ENCODE measurements around the gene CEP192.
"Not testable (repeated sequence)": the region's sequence is repeated elsewhere in the genome, so short reads cannot be mapped to it uniquely, and the experiment has no call there.

Gene CEP192

DNA sequence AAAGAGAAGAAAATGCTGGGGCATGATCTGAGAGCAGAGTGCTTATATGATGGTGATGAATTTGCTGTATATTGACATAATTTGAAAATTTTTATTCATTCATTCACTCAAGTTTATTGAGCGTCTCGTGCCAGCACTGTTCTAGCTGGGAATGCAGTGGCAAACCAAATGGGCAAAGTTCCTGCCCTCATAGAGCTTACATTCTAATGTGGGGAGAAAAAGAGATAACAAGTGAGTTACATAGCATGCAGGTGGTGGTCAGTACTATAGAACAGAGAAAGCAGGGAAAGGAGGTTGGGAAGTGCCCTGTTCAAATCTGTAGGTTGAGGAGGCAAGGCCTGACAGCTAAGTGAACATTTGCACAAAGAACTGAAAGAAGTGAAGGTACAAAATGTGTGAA is 4.3 kb downstream of the CEP192 start:
- DNase-seq: no peak

- no peak for DNase-seq
Observed at GRCh38 chr18:12995952-12996477, 4.9 kb downstream of the CEP192 start.

DNA sequence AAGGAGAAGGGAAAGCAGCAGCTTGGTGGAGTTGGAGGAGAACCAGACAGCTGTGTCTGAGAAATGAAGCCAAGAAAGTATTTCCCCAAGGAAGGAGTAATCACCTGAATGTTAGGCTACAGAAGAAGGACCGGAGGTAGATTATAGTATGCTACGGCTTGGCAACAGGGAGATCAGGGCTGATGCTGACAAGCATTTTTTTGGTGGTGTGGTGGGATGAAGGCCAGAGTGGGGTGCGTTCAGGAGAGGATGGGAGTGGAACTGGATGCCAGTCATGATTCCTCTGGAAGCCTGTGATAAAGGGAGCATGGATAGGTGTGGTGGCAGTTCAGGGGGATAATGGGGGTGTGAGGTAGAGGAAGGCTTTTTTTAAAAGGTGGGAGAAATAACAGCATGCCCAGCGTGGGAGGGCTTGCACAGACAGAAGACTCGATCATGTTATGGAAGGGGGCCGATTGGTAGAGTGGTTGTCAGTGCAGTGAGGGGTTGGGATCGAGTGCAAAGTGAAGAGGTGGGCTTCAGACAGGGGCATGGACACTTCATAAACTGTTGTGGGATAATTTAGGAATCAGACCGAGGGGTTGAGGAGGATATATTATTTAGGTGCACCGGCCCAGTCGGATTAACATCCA is 5.6 kb downstream of the CEP192 start:
- DNase-seq: no peak

- DNase-seq: not testable (repeated sequence)
Observed at GRCh38 chr18:12997330-12997729, 6.2 kb downstream of the CEP192 start.

- DNase-seq: no peak
Observed at GRCh38 chr18:12998332-12999060, 7.3 kb downstream of the CEP192 start.

DNA sequence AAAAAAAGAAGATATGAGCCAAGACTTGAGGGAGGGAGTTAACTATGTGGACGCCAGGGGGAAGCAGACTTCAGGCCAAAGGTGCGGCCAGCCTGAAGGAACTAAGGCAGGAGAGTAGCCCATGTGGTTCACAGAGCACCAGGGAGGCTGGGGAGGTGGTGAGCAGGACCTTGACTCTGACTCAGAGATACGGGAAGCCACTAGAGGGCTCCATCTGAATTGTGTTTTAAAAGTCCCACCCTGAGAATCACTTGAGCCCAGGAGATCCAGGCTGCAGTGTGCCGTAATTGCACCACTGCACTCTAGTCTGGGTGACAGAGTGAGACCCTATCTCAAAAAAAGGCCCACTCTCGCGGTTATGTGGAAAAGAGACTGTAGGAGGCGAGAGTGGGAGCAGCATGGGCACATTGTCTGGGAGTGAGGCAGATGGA is 12.3 kb downstream of the CEP192 start:
- DNase-seq: no peak

DNA sequence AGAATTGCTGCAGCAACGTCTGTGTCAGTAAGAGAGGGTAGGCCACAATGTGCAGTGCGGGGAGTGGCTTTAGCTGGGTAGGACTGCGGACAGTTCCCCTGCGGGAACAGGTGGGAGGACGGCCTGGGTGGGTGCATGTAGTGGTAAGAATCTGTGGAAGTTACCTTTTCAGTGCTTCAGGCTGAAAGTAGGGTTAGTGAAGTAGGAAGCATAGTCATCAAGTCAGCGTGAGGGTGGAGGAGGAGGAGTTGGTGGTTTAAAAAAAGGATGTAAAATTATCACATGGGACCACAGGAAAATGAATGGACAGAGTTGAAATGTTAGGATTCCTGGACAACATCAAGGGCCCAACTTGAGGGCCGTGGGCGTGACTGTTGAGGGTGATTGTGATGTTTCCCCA is 13.2 kb downstream of the CEP192 start:
- DNase-seq: no peak

DNA sequence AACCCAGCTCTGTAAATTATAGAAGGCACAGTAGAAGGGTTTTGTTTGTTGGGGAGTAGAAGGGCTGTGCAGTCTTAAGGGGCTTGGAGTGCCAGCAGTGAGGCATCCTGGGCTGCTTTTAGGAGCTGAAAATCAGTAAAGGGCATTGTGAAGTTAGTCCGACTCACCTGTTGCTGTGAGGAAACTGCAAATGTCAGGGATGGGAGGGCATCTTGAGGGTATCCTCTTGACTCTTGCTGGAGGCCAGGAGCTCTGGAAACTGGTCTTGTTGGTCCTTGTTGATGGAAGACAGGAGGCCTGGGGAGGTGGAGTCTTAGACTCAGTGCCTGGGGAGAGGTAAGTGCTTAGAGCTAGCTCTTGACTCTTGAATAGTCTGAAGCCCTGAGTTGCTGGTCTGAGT is 14.1 kb downstream of the CEP192 start:
- DNase-seq: no peak

- no peak for DNase-seq
Observed at GRCh38 chr18:13006531-13007247, 15.5 kb downstream of the CEP192 start.

DNA sequence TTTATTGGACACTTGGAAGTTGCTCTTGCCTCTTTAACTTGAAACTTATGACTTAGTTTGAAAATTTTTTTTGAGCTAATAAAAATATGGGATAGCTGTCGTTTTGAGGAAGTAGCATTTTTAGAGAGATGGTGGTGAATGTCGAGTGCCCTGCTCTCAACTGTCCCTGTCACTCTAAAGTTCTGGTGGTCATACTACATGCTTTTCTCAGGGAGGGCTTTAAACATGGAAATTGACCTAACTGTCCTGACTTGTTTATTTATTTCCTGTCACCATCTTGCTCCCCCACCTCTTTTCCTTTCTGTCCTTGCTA is 16.0 kb downstream of the CEP192 start:
- no peak for DNase-seq

DNA sequence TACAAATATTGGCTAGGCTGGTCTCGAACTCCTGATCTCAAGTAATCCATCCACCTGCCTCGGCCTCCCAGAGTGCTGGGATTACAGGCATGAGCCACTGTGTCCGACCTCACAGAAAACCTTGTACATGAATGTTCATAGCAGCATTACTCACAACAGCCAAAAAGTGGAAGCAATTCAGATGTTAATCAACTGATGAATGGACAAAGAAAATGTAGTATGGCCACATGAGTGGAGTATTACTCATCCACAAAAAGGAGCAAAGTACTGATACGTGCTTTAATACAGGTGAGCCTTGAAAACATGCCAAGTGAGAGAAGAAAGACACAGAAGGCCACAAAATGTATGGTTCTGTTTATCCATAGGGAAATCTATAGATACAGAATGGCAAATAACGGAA is 20.6 kb downstream of the CEP192 start:
- DNase-seq: no peak

DNA sequence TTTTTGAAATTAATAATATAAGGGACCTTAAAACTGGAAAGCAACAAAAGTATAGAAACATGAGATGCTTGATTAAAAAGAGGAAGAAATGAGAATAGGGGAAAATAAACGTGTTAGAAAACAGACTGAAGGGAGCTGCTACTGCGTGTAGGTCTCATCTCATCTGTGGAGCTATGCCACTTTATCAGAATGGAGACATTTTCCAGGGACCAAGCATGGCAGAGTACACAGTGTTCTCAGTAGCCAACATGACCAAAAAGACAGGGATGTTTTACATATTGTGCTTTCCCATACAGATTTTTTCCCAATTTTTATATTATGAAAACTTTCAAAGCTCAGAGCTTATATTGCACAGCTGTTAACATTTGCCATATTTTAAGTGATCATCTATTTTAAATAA is 23.1 kb downstream of the CEP192 start:
- DNase-seq: no peak

GRCh38 chr18:13014818-13015217 is 23.7 kb downstream of the CEP192 start:
- no peak for DNase-seq

GRCh38 chr18:13017247-13017875 is 26.2 kb downstream of the CEP192 start:
- no peak for DNase-seq

GRCh38 chr18:13018374-13018773 is 27.2 kb downstream of the CEP192 start:
- no peak for DNase-seq

DNA sequence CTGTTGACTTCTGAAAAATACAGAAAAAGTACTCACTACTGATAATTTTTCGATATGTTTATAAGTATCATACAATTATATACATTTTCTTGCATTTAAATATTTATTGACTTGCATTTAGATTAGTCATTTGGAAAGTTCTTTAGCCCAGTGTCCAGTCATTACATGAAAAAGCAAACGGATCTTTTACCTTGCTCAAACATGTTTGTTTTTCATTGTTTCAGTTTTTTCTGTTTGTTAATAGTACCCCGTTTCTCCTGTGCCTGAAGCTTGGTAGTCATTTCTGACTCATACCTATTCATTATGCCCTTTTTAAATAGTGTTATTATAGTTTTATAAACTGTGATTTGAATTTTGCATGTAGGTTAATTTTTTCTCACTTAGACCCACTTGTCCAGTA is 28.1 kb downstream of the CEP192 start:
- DNase-seq: no peak

DNA sequence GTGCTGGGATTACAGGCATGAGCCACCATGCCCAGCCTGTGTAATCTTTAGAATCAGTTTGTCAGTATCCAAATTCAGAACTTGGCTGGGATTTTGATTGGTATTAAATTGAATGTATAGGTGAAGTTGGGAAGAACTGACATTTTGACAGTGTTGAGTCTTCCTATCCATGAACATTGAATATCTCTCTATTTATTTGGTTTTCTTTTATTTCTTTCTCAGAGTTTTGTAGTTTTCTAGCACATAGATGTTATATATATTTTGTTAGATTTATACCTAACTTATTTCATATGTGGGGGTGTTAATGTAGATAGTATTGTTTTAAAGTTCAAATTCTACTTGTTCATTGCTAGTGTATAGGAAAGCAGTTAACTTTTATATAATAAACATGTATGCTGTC is 31.5 kb downstream of the CEP192 start:
- DNase-seq: no peak

DNA sequence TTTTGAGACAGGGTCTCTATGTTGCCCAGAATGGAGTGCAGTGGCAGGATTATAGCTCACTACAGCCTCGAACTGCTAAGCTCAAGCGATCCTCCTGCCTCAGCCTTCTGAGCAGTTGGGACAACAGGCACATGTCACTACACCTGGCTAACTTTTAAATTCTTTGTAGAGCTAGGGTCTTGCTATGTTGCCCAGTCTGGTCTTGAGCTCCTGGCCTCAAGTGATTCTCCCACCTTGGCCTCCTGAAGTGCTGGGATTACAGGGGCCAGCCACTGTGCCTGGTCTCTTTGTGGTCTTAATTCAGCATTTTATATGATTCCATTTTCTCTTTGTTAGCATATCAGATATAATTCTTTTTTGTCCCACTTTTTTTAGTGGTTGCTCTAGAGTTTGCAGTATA is 34.1 kb downstream of the CEP192 start:
- DNase-seq: no peak

DNA sequence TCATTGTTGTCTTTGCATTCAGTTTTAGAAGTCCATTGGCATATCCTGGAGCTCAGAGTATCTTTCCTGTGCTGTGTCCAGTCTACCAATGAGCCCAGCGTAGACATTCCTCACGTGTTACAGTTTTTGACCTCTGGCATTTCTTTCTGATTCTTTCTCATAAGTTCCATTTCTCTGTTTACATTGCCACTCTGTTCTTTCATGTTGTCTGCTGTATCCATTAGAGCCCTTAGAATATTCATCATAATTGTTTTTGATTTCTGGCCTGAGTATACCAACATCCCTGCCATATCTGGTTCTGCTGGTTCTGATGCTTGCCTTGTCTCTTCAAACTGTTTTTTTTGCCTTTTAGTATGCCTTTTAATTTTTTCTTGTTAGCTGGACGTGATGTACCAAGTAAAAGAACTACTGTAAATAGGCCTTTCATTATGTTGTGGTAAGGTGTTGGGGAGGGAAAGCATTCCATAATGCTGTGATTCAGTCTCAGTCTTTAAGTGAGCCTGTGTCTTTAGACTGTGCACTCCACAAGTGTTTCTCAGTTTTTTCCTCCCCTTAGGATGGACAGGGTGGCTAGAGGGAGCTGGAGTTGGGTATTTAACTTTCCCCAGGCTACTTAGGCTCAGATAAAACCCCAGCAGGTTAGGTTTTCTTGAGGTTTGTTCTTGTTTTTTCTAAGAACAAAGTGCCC is 35.6 kb downstream of the CEP192 start:
- no peak for DNase-seq

GRCh38 chr18:13028869-13029268 is 37.7 kb downstream of the CEP192 start:
- DNase-seq: no peak

GRCh38 chr18:13032173-13032572 is 41.0 kb downstream of the CEP192 start:
- no peak for DNase-seq

DNA sequence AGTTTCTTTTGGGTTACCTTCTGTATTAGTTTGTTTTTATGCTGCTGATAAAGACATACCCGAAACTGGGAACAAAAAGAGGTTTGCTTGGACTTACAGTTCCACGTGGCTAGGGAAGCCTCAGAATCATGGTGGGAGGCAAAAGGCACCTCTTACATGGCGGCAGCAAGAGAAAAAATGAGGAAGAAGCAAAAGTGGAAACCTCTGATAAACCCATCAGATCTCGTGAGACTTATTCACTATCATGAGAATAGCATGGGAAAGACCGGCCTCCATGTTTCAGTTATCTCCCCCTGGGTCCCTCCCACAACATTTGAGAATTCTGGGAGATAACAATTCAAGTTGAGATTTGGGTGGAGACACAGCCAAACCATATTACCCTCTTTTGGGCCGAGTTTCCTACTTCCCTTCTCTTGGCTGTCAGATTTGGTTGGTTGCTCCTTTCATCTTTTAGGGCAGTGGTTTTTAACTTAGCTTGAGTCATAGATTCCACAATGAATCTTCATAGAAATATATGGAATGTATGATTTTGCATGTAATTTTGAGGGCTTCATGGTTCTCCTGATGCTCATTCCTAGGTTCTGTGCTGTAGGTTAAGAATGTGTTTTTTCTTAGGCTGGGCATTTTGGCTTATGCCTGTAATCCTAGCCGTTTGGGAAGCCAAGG is 44.2 kb downstream of the CEP192 start:
- no peak for DNase-seq

Measured in GOT3 (cell line).